Trophoblast cell (in vitro differentiated cells and primary cell): ENCODE data around the gene SCAPER.

Experiments used
- DNase-seq, 2 donors: peaks; one replicate each; pipeline ENCODE4 v3.0.0-alpha.2; 2016
- H2AFZ ChIP-seq: 2 replicates; pipeline ENCODE4 v1.6.1; 2013; ENCODE audit warnings: low read length, moderate library complexity, mild to moderate bottlenecking; ENCODE audit not compliant: insufficient read depth, poor library complexity
- H2AK5ac ChIP-seq: 2 replicates; pipeline ENCODE4 v1.6.1; 2013; ENCODE audit warnings: mild to moderate bottlenecking, low read length
- H2BK120ac ChIP-seq: 2 replicates; pipeline ENCODE4 v1.6.1; 2013; ENCODE audit warnings: low read length, mild to moderate bottlenecking, moderate library complexity; ENCODE audit not compliant: insufficient read depth, poor library complexity
- H2BK12ac ChIP-seq: 2 replicates; pipeline ENCODE4 v1.6.1; 2013; ENCODE audit warnings: mild to moderate bottlenecking, low read length, moderate library complexity
- H2BK5ac ChIP-seq: 2 replicates; pipeline ENCODE4 v1.6.1; 2013; ENCODE audit warnings: low read length, low read depth, moderate library complexity, mild to moderate bottlenecking; ENCODE audit not compliant: poor library complexity
- H3K14ac ChIP-seq: 2 replicates; pipeline ENCODE4 v1.6.1; 2013; ENCODE audit warnings: mild to moderate bottlenecking, low read length
- H3K18ac ChIP-seq: 2 replicates; pipeline ENCODE4 v1.6.1; 2013; ENCODE audit warnings: mild to moderate bottlenecking, low read length
- H3K23ac ChIP-seq: 2 replicates; pipeline ENCODE4 v1.6.1; 2013; ENCODE audit warnings: low read length
- H3K27ac ChIP-seq: 2 replicates; pipeline ENCODE4 v1.5.1; 2013; ENCODE audit warnings: low read depth, mild to moderate bottlenecking, inconsistent platforms, low read length, moderate library complexity
- H3K27me3 ChIP-seq: 2 replicates; pipeline ENCODE4 v1.6.1; 2013; ENCODE audit warnings: inconsistent platforms, mild to moderate bottlenecking, low read length, moderate library complexity; ENCODE audit not compliant: insufficient read depth
- H3K36me3 ChIP-seq, 2 experiments: 1 replicate in 1 of 2; 2 replicates in 1 of 2; pipeline ENCODE4 v1.6.1; 2013; ENCODE audit warnings: low read length in 2 of 2, mild to moderate bottlenecking in 2 of 2, moderate library complexity in 1 of 2; ENCODE audit not compliant: insufficient read depth in 2 of 2, control insufficient read depth in 1 of 2
- H3K4ac ChIP-seq: 2 replicates; pipeline ENCODE4 v1.6.1; 2013; ENCODE audit warnings: low read depth, mild to moderate bottlenecking, low read length, moderate library complexity
- H3K4me1 ChIP-seq, 2 experiments: 1 replicate in 1 of 2; 2 replicates in 1 of 2; pipeline ENCODE4 v1.6.1; 2013; ENCODE audit warnings: low read length in 2 of 2, mild to moderate bottlenecking in 2 of 2, moderate library complexity in 1 of 2; ENCODE audit not compliant: insufficient read depth in 2 of 2, control insufficient read depth in 1 of 2
- H3K4me2 ChIP-seq: 2 replicates; pipeline ENCODE4 v1.6.1; 2013; ENCODE audit warnings: inconsistent platforms, mild to moderate bottlenecking, low read length, moderate library complexity
- H3K4me3 ChIP-seq: 2 replicates; pipeline ENCODE4 v1.5.1; 2013; ENCODE audit warnings: mild to moderate bottlenecking, low read depth, low read length, inconsistent platforms
- H3K79me1 ChIP-seq: one replicate; pipeline ENCODE4 v1.6.1; 2013; ENCODE audit warnings: low read length
- H3K79me2 ChIP-seq: 2 replicates; pipeline ENCODE4 v1.6.1; 2013; ENCODE audit warnings: low read length, mild to moderate bottlenecking; ENCODE audit not compliant: control insufficient read depth, insufficient read depth, poor library complexity
- H3K9ac ChIP-seq: 2 replicates; pipeline ENCODE4 v1.6.1; 2013; ENCODE audit warnings: mild to moderate bottlenecking, low read length
- H3K9me3 ChIP-seq: 2 replicates; pipeline ENCODE4 v1.6.1; 2013; ENCODE audit warnings: low read depth, mild to moderate bottlenecking, control low read depth, inconsistent platforms, low read length; ENCODE audit not compliant: insufficient read depth
- H4K12ac ChIP-seq: 2 replicates; pipeline ENCODE4 v1.6.1; 2013; ENCODE audit warnings: low read depth, mild to moderate bottlenecking, low read length, moderate library complexity
- H4K8ac ChIP-seq: 2 replicates; pipeline ENCODE4 v1.6.1; 2013; ENCODE audit warnings: low read depth, mild to moderate bottlenecking, low read length, moderate library complexity
- H4K91ac ChIP-seq: one replicate; pipeline ENCODE4 v1.6.1; 2013; ENCODE audit warnings: low read depth, mild to moderate bottlenecking, low read length, moderate library complexity
- WGBS: extraction: QIAGEN DNeasy Blood & Tissue Kit; methylation state at CpG from one replicate; pipeline ENCODE4 v1.1.7; 2013; ENCODE audit warnings: missing lambda C conversion rate; ENCODE audit not compliant: insufficient read length, insufficient coverage; ENCODE audit errors: extremely low coverage; 5-methylcytosine and 5-hydroxymethylcytosine counted together

SCAPER gene

GRCh38 chr15:76465728-76466127, 439.4 kb downstream of the SCAPER start:
- Histone ChIP-seq H3K9me3 (no peaks in the 10 kb centered on the region), H4K8ac (no peak overlapping the region), H4K91ac (no peak overlapping the region), H3K14ac (no peak overlapping the region), H3K4me3 (no peak overlapping the region), H3K79me1 (no peaks in the 10 kb centered on the region), H2AK5ac (no peak overlapping the region), H3K9ac (no peak overlapping the region), H2BK5ac (no peak overlapping the region), H3K36me3 (no peaks in the 10 kb centered on the region), H3K27me3 (no peaks in the 10 kb centered on the region), H2BK12ac (no peak overlapping the region), H3K23ac (no peak overlapping the region), H3K79me2 (no peaks in the 10 kb centered on the region), H3K4ac (no peak overlapping the region), H3K4me2 (no peak overlapping the region), H2BK120ac (no peak overlapping the region), H3K4me1 (no peaks in the 10 kb centered on the region), H2AFZ (no peak overlapping the region), H3K18ac (no peak overlapping the region), H4K12ac (no peak overlapping the region), H3K27ac (no peak overlapping the region)
- no CpG with 5 or more reads among the region's 1 CpG for WGBS
- no peak for DNase-seq

DNA sequence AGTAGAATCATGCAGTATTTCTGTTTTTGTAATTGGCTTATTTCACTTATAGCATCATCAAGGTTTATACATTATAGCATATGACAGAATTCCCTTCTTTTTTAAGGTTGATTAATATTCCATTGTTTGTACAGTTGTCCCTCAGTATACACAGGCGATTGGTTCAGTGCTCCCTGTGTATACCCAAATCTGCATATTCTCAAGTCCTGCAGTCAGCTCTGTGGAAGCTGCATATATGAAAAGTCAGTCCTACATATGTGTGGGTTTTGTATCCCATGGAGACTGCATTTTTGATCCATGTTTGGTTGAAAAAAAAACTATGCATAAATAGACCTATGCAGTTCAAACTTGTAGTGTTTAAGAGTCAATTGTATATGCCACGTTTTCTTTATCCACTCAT, 440.9 kb downstream of the SCAPER start:
- Histone ChIP-seq H3K4me3 (no peak overlapping the region), H3K23ac (no peak overlapping the region), H2BK120ac (no peak overlapping the region), H3K36me3 (no peaks in the 10 kb centered on the region), H3K27ac (no peak overlapping the region), H3K27me3 (no peaks in the 10 kb centered on the region), H3K4me1 (no peaks in the 10 kb centered on the region), H4K8ac (no peak overlapping the region), H2AFZ (no peak overlapping the region), H2AK5ac (no peak overlapping the region), H3K79me2 (no peaks in the 10 kb centered on the region), H4K12ac (no peak overlapping the region), H3K9ac (no peak overlapping the region), H2BK5ac (no peak overlapping the region), H3K9me3 (no peaks in the 10 kb centered on the region), H2BK12ac (no peak overlapping the region), H3K18ac (no peak overlapping the region), H3K14ac (no peak overlapping the region), H3K4me2 (no peak overlapping the region), H3K79me1 (no peaks in the 10 kb centered on the region), H3K4ac (no peak overlapping the region), H4K91ac (no peak overlapping the region)
- DNase-seq = no peak
- no CpG with 5 or more reads among the region's 2 CpGs for WGBS

DNA sequence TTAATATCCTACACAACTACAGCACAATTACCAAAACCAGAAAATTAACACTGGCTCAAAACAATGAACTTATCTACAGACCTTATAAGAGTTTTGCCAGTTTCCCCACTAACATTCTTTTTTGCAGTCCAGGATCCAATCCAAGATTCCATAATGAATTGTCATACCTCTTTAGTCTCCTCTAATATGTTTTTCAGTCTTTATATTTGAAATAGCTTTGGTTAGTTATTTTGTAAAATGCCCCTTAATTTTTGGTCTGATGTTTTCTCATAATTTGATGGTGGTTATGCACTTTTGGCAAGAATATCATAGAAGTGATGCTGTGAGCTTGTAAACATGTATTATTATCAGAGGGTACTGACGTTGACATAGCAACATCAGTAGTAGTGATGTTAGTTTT, 444.3 kb downstream of the SCAPER start:
- Histone ChIP-seq H3K9ac (no peak overlapping the region), H4K8ac (no peak overlapping the region), H3K27ac (no peak overlapping the region), H3K9me3 (no peaks in the 10 kb centered on the region), H2BK5ac (no peak overlapping the region), H3K4me3 (no peak overlapping the region), H2BK120ac (no peak overlapping the region), H3K79me2 (no peaks in the 10 kb centered on the region), H3K4me2 (no peak overlapping the region), H2BK12ac (no peak overlapping the region), H4K91ac (no peak overlapping the region), H4K12ac (no peak overlapping the region), H3K79me1 (no peaks in the 10 kb centered on the region), H3K23ac (no peak overlapping the region), H3K27me3 (no peaks in the 10 kb centered on the region), H3K14ac (no peak overlapping the region), H3K36me3 (no peaks in the 10 kb centered on the region), H2AK5ac (no peak overlapping the region), H2AFZ (no peak overlapping the region), H3K4me1 (no peaks in the 10 kb centered on the region), H3K18ac (no peak overlapping the region), H3K4ac (no peak overlapping the region)
- DNase-seq = no peak
- WGBS = no CpG with 5 or more reads among the region's 1 CpG

DNA sequence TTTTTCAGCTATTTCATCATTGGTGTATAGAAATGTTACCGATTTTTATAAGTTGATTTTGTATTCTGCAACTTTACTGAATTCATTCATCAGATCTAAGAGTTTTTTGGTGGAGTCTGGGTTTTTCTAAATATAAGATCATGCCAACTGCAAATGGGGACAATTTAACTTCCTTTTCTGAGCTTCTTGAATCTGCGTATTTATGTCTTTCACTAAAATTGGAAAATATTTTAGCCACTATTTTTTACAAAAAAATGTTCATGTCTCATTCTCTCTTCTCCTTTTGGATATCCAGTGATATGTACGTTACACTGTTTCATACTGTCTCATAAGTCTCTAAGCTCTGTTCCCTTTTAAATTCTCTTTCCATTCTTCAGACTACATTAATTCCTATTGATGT, 444.8 kb downstream of the SCAPER start:
- Histone ChIP-seq H3K18ac (no peak overlapping the region), H4K12ac (no peak overlapping the region), H3K23ac (no peak overlapping the region), H4K91ac (no peak overlapping the region), H3K79me1 (no peaks in the 10 kb centered on the region), H3K9me3 (no peaks in the 10 kb centered on the region), H3K27me3 (no peaks in the 10 kb centered on the region), H3K9ac (no peak overlapping the region), H3K4me3 (no peak overlapping the region), H3K36me3 (no peaks in the 10 kb centered on the region), H2BK120ac (no peak overlapping the region), H3K14ac (no peak overlapping the region), H2BK12ac (no peak overlapping the region), H2AFZ (no peak overlapping the region), H2BK5ac (no peak overlapping the region), H3K4me1 (no peaks in the 10 kb centered on the region), H3K79me2 (no peaks in the 10 kb centered on the region), H4K8ac (no peak overlapping the region), H3K4ac (no peak overlapping the region), H3K4me2 (no peak overlapping the region), H3K27ac (no peak overlapping the region), H2AK5ac (no peak overlapping the region)
- no peak for DNase-seq
- no CpG with 5 or more reads among the region's 3 CpGs for WGBS
